Measurements from ENCODE around the gene CD207.
"Not testable (repeated sequence)": the region's sequence is repeated elsewhere in the genome, so short reads cannot be mapped to it uniquely, and the experiment has no call there.

The CD207 gene

DNA sequence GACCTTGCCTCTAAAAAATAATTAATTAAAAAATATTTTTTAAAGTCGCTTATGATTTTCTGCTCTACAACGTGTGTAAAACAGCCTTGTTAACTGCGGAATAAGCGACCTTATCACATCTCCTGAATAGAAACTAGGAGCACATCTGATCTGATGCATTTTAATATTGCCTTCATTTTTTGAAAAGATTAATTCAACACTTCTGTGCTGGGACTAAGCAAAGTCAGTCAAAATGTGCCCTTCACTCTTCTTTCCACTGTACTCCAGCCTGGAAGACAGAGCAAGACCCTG, 27.8 kb downstream of the CD207 start:
- H3K9ac ChIP-seq (ENCODE audit: low read length) = no peak overlapping the region
- no peaks in the 10 kb centered on the region for H3K4me1 ChIP-seq (ENCODE audit: control insufficient read depth, insufficient read depth, low read length)
- H3K36me3 ChIP-seq (ENCODE audit: control insufficient read depth, insufficient read depth, low read length) = no peaks in the 10 kb centered on the region
- H3K9me3 ChIP-seq (ENCODE audit: control insufficient read depth, insufficient read depth, low read depth, low read length) = no peaks in the 10 kb centered on the region
- H3K4me3 ChIP-seq (ENCODE audit: low read depth, low read length) = no peak overlapping the region
- no peak overlapping the region for H3K27ac ChIP-seq (ENCODE audit: low read depth, low read length)
- peaks cover 12% of the 10 kb centered on the region; the same call in 1 of the 2 replicates for H3K27me3 ChIP-seq (ENCODE audit: control insufficient read depth, insufficient read depth, low read length)

DNA sequence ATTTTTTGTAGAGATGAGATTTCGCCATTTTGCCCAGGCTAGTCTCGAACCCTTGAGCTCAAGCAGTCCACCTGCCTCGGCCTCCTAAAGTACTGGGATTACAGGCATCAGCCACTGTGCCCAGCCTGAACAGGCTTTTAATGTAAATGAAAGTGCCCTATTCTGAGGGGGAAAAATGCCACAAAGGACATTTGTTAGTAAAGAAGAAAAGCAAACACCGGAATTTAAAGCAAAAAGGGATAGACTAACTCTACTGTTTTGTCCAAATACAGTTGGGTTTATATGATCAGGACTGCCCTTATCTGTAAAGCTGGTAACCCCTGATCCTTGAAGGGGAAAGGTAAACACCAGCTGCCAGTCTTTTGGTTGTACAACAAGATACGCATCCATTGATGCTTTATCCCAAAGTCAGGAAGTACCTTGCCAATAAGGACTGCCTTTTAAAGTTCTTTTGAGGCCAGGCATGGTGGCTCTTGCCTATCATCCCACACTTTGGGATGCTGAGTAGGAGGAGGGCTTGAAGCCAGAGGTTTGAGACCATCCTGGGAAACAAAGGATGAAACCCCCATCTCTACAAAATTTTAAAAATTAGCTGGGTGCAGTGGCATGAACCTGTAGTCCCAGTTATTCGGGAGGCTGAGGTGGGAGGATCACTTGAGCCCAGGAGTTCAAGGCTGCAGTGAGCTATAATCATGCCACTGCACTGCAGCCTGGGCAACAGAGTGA, 28.4 kb downstream of the CD207 start:
- no peak overlapping the region for H3K4me3 ChIP-seq (ENCODE audit: low read depth, low read length)
- no peak overlapping the region for H3K9ac ChIP-seq (ENCODE audit: low read length)
- H3K9me3 ChIP-seq (ENCODE audit: control insufficient read depth, insufficient read depth, low read depth, low read length) = no peaks in the 10 kb centered on the region
- no peak overlapping the region for H3K27ac ChIP-seq (ENCODE audit: low read depth, low read length)
- peaks cover 8% of the 10 kb centered on the region; the same call in 1 of the 2 replicates for H3K27me3 ChIP-seq (ENCODE audit: control insufficient read depth, insufficient read depth, low read length)
- H3K4me1 ChIP-seq (ENCODE audit: control insufficient read depth, insufficient read depth, low read length) = no peaks in the 10 kb centered on the region
- H3K36me3 ChIP-seq (ENCODE audit: control insufficient read depth, insufficient read depth, low read length) = no peaks in the 10 kb centered on the region

DNA sequence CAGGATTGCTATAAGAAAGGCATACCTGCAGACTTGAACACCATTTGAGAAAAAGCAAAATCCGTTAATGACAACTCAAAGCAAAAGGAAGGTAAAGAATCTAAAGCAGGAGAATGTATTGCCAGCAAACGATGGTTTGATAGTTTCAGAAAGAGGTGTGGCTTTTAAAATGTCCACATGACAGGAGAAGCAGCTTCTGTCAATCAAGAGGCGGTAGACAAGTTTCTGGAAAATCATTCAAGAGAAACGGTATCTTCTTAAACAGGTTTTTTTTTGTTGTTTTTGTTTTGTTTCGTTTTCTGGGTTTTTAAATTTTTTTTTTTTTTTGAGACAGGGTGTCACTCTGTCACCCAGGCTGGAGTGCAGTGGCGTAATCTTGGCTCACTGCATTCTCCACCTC, 29.0 kb downstream of the CD207 start:
- no peaks in the 10 kb centered on the region for H3K36me3 ChIP-seq (ENCODE audit: control insufficient read depth, insufficient read depth, low read length)
- no peak overlapping the region for H3K9ac ChIP-seq (ENCODE audit: low read length)

GRCh38 chr2:70806013-70806412, 29.6 kb downstream of the CD207 start:
- Histone ChIP-seq H3K4me3 (ENCODE audit: low read depth, low read length) (no peak overlapping the region), H3K9ac (ENCODE audit: low read length) (no peak overlapping the region), H3K36me3 (ENCODE audit: control insufficient read depth, insufficient read depth, low read length) (no peaks in the 10 kb centered on the region), H3K4me1 (ENCODE audit: control insufficient read depth, insufficient read depth, low read length) (no peaks in the 10 kb centered on the region), H3K27ac (ENCODE audit: low read depth, low read length) (no peak overlapping the region), H3K9me3 (ENCODE audit: control insufficient read depth, insufficient read depth, low read depth, low read length) (no peaks in the 10 kb centered on the region), H3K27me3 (ENCODE audit: control insufficient read depth, insufficient read depth, low read length) (peaks cover 16% of the 10 kb centered on the region)

More for the DNA sequence above, 29.0 kb downstream of the CD207 start:
- Histone ChIP-seq H3K4me3 (ENCODE audit: low read depth, low read length) (no peak overlapping the region), H3K27me3 (ENCODE audit: control insufficient read depth, insufficient read depth, low read length) (peaks cover 10% of the 10 kb centered on the region), H3K9me3 (ENCODE audit: control insufficient read depth, insufficient read depth, low read depth, low read length) (no peaks in the 10 kb centered on the region), H3K27ac (ENCODE audit: low read depth, low read length) (no peak overlapping the region), H3K4me1 (ENCODE audit: control insufficient read depth, insufficient read depth, low read length) (no peaks in the 10 kb centered on the region)

DNA sequence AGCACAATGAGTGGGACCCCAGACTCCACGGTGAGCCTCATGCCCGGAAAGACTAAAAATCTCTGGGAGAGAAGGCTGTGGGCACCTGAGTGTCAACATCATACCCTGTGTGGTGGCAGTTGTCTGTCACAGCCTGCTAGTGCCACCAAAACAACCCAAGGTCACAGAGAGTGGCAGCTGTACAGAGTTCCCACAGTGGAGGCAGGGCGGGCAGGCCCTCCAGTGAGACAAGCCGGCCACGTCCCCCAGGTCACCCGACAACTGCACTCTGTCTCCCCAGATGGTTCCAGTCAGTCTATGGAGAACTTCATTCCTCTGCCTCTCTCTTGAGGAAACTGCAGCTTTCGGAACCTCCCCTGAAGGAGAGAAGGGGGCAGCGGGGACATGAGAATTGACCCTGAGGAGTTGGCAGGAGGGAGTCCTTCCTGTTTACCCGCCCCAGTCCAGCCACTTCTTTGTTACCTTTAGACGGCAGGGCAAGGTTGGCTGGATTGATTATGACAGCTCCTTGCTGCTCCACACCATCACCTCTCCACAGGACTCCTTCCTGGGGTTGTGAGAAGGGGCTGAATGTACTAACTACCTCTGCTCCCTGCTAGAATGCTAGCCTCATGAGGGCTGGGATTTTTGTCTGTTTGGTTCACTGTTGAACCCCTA, 33.9 kb downstream of the CD207 start:
- Histone ChIP-seq H3K27ac (ENCODE audit: low read depth, low read length) (no peak overlapping the region), H3K27me3 (ENCODE audit: control insufficient read depth, insufficient read depth, low read length) (peaks cover 43% of the 10 kb centered on the region), H3K4me3 (ENCODE audit: low read depth, low read length) (no peak overlapping the region), H3K9ac (ENCODE audit: low read length) (no peak overlapping the region), H3K9me3 (ENCODE audit: control insufficient read depth, insufficient read depth, low read depth, low read length) (peaks cover 17% of the 10 kb centered on the region; the same call in 1 of the 2 replicates), H3K4me1 (ENCODE audit: control insufficient read depth, insufficient read depth, low read length) (no peaks in the 10 kb centered on the region), H3K36me3 (ENCODE audit: control insufficient read depth, insufficient read depth, low read length) (no peaks in the 10 kb centered on the region)

DNA sequence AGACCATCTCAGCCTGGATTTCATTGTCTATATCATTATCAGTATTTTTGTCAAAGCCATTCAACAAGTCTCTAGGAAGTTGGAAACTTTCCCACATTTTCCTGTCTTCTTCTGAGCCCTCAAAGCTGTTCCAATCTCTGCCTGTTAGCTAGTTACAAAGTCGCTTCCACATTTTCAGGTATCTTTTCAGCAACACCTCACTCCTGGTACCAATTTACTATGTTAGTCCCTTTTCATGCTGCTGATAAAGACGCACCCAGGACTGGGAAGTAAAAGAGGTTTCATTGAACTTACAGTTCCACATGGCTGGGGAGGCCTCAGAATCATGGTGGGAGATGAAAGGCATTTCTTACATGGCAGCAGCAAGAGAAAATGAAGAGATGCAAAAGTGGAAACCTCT, 35.9 kb downstream of the CD207 start:
- Histone ChIP-seq H3K27me3 (ENCODE audit: control insufficient read depth, insufficient read depth, low read length) (peaks cover 57% of the 10 kb centered on the region), H3K4me3 (ENCODE audit: low read depth, low read length) (no peak overlapping the region), H3K36me3 (ENCODE audit: control insufficient read depth, insufficient read depth, low read length) (no peaks in the 10 kb centered on the region), H3K27ac (ENCODE audit: low read depth, low read length) (no peak overlapping the region), H3K4me1 (ENCODE audit: control insufficient read depth, insufficient read depth, low read length) (peaks cover 2% of the 10 kb centered on the region; the same call in 1 of the 2 replicates), H3K9me3 (ENCODE audit: control insufficient read depth, insufficient read depth, low read depth, low read length) (peaks cover 17% of the 10 kb centered on the region; the same call in 1 of the 2 replicates), H3K9ac (ENCODE audit: low read length) (no peak overlapping the region)

- peaks cover 17% of the 10 kb centered on the region; the same call in 1 of the 2 replicates for H3K9me3 ChIP-seq (ENCODE audit: control insufficient read depth, insufficient read depth, low read depth, low read length)
- not testable (repeated sequence) for H3K4me3 ChIP-seq (ENCODE audit: low read depth, low read length); H3K36me3 ChIP-seq (ENCODE audit: control insufficient read depth, insufficient read depth, low read length); H3K27ac ChIP-seq (ENCODE audit: low read depth, low read length); H3K4me1 ChIP-seq (ENCODE audit: control insufficient read depth, insufficient read depth, low read length); H3K9ac ChIP-seq (ENCODE audit: low read length)
- peaks cover 72% of the 10 kb centered on the region for H3K27me3 ChIP-seq (ENCODE audit: control insufficient read depth, insufficient read depth, low read length)
Measured at GRCh38 chr2:70797996-70798395, 37.6 kb downstream of the CD207 start.

- H3K4me3 ChIP-seq (ENCODE audit: low read depth, low read length) = no peak overlapping the region
- H3K27ac ChIP-seq (ENCODE audit: low read depth, low read length) = no peak overlapping the region
- H3K9me3 ChIP-seq (ENCODE audit: control insufficient read depth, insufficient read depth, low read depth, low read length) = peaks cover 17% of the 10 kb centered on the region; the same call in 1 of the 2 replicates
- H3K4me1 ChIP-seq (ENCODE audit: control insufficient read depth, insufficient read depth, low read length) = peaks cover 2% of the 10 kb centered on the region; the same call in 1 of the 2 replicates
- H3K9ac ChIP-seq (ENCODE audit: low read length) = no peak overlapping the region
- H3K36me3 ChIP-seq (ENCODE audit: control insufficient read depth, insufficient read depth, low read length) = no peaks in the 10 kb centered on the region
- peaks cover 74% of the 10 kb centered on the region for H3K27me3 ChIP-seq (ENCODE audit: control insufficient read depth, insufficient read depth, low read length)
Measured at GRCh38 chr2:70797506-70797905, 38.1 kb downstream of the CD207 start.

- Histone ChIP-seq H3K4me3 (ENCODE audit: low read depth, low read length) (no peak overlapping the region), H3K9ac (ENCODE audit: low read length) (no peak overlapping the region), H3K27me3 (ENCODE audit: control insufficient read depth, insufficient read depth, low read length) (peaks cover 76% of the 10 kb centered on the region), H3K36me3 (ENCODE audit: control insufficient read depth, insufficient read depth, low read length) (no peaks in the 10 kb centered on the region), H3K27ac (ENCODE audit: low read depth, low read length) (no peak overlapping the region), H3K4me1 (ENCODE audit: control insufficient read depth, insufficient read depth, low read length) (peaks cover 2% of the 10 kb centered on the region; the same call in 1 of the 2 replicates), H3K9me3 (ENCODE audit: control insufficient read depth, insufficient read depth, low read depth, low read length) (peaks cover 17% of the 10 kb centered on the region; the same call in 1 of the 2 replicates)
Measured at GRCh38 chr2:70796262-70796661, 39.4 kb downstream of the CD207 start.

GRCh38 chr2:70795164-70795995, 40.2 kb downstream of the CD207 start:
- Histone ChIP-seq H3K9me3 (ENCODE audit: control insufficient read depth, insufficient read depth, low read depth, low read length) (peaks cover 16% of the 10 kb centered on the region; the same call in 1 of the 2 replicates), H3K4me3 (ENCODE audit: low read depth, low read length) (no peak overlapping the region), H3K27ac (ENCODE audit: low read depth, low read length) (no peak overlapping the region), H3K4me1 (ENCODE audit: control insufficient read depth, insufficient read depth, low read length) (peaks cover 2% of the 10 kb centered on the region; the same call in 1 of the 2 replicates), H3K36me3 (ENCODE audit: control insufficient read depth, insufficient read depth, low read length) (no peaks in the 10 kb centered on the region), H3K9ac (ENCODE audit: low read length) (no peak overlapping the region), H3K27me3 (ENCODE audit: control insufficient read depth, insufficient read depth, low read length) (peaks cover 76% of the 10 kb centered on the region)

DNA sequence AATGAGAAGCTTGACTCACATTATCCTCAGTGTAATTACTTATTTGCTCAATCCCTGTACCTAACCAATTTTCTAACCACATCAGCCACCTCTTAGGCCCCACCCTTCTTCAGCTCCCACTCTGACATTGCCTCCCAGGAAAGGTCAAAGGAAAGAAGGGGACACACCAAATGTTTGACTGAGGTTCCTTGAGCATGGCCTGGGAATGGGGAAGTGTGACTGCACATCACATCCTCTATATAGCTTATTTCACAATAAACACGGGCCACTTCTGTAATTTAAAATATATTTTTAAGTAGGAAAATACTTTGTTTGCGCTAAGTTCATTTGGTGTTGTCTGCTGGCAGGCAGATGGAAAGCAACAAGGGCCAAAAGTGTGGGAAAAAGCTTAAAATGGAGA, 42.2 kb downstream of the CD207 start:
- Histone ChIP-seq H3K27me3 (ENCODE audit: control insufficient read depth, insufficient read depth, low read length) (peaks cover 86% of the 10 kb centered on the region), H3K27ac (ENCODE audit: low read depth, low read length) (no peak overlapping the region), H3K9ac (ENCODE audit: low read length) (no peak overlapping the region), H3K36me3 (ENCODE audit: control insufficient read depth, insufficient read depth, low read length) (no peaks in the 10 kb centered on the region), H3K4me3 (ENCODE audit: low read depth, low read length) (no peak overlapping the region), H3K4me1 (ENCODE audit: control insufficient read depth, insufficient read depth, low read length) (peaks cover 7% of the 10 kb centered on the region; the same call in 1 of the 2 replicates), H3K9me3 (ENCODE audit: control insufficient read depth, insufficient read depth, low read depth, low read length) (no peaks in the 10 kb centered on the region)

Measured in HUES6 (cell line).